ENCODE results near the gene OR2AP1.
"Not testable (repeated sequence)": the region's sequence is repeated elsewhere in the genome, so short reads cannot be mapped to it uniquely, and the experiment has no call there.

The OR2AP1 gene

DNA sequence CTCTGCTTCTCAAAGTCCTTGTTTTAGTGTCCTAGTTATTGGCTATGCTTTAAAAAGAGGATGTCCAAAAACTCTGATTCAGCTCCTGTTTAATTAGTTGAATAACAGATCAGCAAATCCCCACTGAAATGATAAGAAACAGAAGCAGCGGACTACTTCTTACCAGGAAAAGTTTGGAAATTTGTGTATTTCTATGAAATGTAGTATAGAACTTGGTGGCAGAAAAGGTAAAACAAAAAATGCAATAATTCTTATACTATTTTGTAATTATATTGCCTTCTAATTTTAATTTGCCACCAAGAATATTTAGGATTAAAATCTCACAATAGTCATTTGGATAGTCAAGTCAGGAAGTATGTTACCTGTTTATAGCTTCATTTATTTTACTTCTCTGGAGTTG, at the start of gene OR2AP1:
Gene OR2AP1, plus strand, starts transcription at position 301 of the 400 bp plus-strand sequence. CDS start 1,947 bp downstream, outside the sequence.
- no peak for DNase-seq (ENCODE audit: low read depth in 2 of 3, low spot score in 1 of 3)

- not testable (repeated sequence) for DNase-seq (ENCODE audit: low read depth in 2 of 3, low spot score in 1 of 3)
Measured at GRCh38 chr12:55548235-55548634, 24.0 kb upstream of the OR2AP1 start.

DNA sequence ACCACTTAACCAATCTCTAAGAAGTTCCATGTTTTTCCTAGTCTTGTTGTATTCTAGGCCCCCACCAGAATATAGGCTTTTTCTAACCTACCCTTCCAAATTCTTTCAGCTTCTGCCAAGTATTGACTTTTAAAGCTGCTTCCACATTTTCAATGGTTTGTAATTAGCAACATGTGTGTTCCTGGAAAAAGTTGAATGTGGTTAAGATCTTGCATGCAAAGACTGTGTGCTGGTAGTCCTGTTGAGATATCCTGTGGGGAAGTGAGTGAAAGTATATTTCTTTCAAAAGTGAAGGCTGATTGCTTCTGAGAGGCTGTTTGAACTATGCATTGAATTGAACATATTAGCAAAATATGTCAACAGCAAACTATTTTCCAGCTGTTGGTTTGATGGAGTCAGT, 23.5 kb upstream of the OR2AP1 start:
- DNase-seq (ENCODE audit: low read depth in 2 of 3, low spot score in 1 of 3): no peak

DNA sequence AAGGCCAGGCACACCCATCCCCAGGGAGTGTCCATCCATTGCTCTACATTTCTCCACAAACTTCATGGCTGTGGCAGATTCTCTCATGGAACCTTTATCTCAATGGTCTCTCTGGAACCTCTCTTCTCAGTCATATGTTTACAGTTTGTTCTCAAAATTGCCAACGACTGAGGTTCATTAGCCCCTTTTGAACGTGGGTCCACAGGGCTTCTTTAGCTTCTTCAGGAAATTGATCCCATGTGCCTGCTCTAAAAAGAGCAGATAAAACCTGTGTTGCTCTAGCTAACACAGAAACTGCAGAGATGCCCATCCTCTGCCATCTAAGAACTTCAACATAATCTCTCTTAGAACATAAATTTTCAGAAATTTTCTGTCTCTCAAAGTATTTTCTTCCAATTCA, 23.0 kb upstream of the OR2AP1 start, which contains the start of gene OR6C4:
Gene OR6C4, plus strand, starts transcription at position 301 of the 400 bp plus-strand sequence. CDS start 1,625 bp downstream, outside the sequence.
- no peak for DNase-seq (ENCODE audit: low read depth in 2 of 3, low spot score in 1 of 3)

GRCh38 chr12:55554296-55554695, 18.0 kb upstream of the OR2AP1 start:
- DNase-seq (ENCODE audit: low read depth in 2 of 3, low spot score in 1 of 3): no peak

GRCh38 chr12:55570060-55570459, 2.2 kb upstream of the OR2AP1 start:
- DNase-seq (ENCODE audit: low read depth in 2 of 3, low spot score in 1 of 3): not testable (repeated sequence)

- DNase-seq (ENCODE audit: low read depth in 2 of 3, low spot score in 1 of 3): not testable (repeated sequence)
Measured at GRCh38 chr12:55570689-55571088, 1.6 kb upstream of the OR2AP1 start.

DNA sequence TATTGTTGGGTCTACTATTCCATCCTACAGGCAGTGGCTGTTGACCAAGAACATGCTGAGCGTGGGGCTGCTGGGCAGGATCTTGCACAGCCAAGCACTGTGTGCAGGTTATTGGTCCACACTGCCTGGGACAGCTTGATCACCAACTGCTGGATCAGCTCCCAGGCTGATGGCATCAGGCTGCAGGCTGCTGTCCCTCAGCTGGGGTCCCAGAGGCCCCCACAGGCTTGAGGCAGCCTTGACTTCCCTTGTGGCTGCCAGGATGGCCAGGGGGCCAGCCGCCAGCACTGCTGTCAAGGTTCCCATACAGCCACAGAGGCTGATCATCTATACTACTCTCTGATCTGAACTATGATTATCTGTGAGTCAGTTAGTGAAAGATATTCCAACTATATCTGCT, 9.8 kb downstream of the OR2AP1 start:
- no peak for DNase-seq (ENCODE audit: low read depth in 2 of 3, low spot score in 1 of 3)

DNA sequence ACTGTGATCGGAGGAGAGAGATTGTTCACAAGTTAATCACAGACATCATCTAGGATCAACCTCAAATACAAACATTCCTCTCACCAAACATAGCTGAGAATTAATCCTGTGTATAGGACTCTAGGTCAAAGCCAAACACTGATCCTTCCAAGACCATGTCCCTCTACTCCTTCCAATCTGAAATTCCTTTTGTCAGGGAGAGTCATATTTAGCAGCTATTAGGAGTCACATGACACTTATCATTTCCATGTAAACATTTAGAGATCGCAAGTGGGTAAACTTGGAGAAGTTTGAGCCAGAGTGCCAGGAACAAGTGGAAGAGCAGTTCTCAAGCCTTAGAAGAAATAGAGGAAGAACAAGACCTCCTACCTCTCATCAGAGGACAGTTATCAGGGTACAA, 13.5 kb downstream of the OR2AP1 start:
- no peak for DNase-seq (ENCODE audit: low read depth in 2 of 3, low spot score in 1 of 3)

DNA sequence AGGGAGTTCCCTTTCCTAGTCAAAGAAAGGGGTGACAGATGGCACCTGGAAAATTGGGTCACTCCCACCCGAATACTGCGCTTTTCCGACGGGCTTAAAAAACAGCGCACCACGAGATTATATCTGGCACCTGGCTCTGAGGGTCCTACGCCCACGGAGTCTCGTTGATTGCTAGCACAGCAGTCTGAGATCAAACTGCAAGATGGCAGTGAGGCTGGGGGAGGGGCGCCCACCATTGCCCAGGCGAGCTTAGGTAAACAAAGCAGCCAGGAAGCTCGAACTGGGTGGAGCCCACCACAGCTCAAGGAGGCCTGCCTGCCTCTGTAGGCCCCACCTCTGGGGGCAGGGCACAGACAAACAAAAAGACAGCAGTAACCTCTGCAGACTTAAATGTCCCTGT, 17.9 kb downstream of the OR2AP1 start:
- DNase-seq (ENCODE audit: low read depth in 2 of 3, low spot score in 1 of 3): not testable (repeated sequence)

GRCh38 chr12:55607821-55608594, 35.7 kb downstream of the OR2AP1 start:
- no peak for DNase-seq (ENCODE audit: low read depth in 2 of 3, low spot score in 1 of 3)

DNA sequence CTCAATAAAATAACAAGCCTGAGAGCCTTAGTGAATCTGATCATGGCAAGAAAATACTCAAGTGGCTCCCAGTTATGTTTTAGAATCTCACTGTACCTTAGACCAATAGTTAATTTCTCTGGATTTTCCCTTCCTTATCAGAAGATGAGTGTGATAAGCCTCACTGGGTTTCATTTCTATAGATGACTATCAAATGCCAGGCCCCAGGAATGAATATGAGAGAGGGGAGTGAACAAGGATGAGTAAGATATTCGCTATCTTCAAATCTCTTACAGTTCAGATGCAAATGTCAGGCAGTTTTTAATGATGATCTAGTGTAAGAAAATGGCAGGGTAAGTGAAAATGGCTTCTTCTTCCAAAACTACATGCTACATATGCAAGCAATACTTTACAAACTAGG, 38.3 kb downstream of the OR2AP1 start:
- no peak for DNase-seq (ENCODE audit: low read depth in 2 of 3, low spot score in 1 of 3)

- DNase-seq (ENCODE audit: low read depth in 2 of 3, low spot score in 1 of 3): no peak
Measured at GRCh38 chr12:55612646-55613045, 40.4 kb downstream of the OR2AP1 start.

DNA sequence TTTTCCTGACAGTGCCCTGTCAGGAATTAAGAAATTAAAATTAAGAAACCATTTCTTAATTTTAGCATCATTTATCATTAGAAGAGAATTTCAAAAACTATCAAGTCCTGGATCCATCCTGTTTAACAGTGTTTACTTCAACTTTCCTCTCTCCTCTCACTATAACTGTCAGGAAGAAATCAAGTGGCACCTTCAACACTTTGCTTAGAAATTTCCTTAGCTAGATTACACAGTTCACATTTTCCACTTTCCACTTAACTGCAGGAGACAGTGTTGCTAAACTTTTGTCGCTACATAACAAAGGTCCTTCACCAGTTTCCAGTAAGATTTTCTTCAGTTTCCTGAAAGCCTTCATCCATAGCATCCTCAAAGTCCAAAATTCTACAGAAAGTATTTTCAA, 42.5 kb downstream of the OR2AP1 start:
- DNase-seq (ENCODE audit: low read depth in 2 of 3, low spot score in 1 of 3): no peak

DNA sequence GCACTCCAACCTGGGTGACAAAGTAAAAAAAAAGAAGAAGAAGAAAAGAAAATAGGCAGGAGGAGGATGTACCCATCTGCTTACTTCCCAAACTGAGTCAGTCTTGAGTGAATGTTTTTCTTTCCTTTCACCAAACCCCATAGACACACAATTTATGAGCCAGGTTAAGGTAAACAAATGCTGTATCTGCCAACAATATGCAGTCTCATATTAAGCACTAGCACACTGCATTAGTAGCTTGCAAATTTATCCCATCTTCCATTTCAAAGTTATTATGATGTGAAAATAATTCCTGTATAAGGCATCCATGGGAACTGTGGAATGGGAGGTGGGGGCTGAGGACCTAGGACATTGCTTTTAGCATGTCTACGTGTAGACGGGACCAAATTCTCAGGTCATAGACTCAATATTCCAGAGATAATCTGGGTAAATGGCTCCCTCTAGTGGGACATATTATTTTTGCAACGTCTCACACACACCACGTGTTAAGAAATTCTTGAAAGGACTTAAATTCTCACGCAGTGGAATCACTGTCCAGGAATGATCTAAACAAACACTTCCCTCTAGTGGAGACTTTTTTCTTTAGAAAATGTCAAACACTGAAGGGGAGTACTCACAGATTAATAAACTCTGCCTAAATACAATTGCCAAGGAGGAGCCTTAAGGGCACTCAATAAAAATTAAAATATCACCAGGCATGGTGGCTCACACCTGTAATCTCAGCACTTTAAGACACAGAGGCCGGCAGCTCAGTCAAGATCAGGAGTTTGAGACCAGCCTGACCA, 47.3 kb downstream of the OR2AP1 start:
- DNase-seq (ENCODE audit: low read depth in 2 of 3, low spot score in 1 of 3): peak in 1 of 3 donors; percentile 90

DNA sequence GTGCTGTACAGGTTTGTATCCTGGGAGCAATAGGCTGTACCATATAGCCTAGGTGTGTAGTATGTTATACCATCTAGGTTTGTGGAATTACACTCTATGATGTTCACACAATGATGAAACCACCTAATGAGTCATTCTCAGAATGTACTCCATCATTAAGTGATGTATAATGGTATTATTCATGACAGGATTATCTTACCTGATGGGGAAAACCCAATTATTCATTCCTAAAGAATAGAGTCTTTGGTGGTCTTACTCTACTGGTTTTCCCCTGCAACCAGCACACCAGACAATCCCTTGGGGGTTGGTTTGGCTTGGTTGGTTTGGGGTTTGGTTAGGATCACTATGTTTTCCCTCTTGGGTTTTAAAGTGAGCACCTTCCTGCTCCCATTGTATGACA, 51.8 kb downstream of the OR2AP1 start:
- DNase-seq (ENCODE audit: low read depth in 2 of 3, low spot score in 1 of 3): no peak
